Measurements from ENCODE around the gene PPARG. TPM values are rescaled to one million over a fixed set of nuclear protein-coding genes. Genes with fewer than 3 reads are reported as not detected.

The PPARG gene
- total and polyA plus RNA-seq, 2 of the 13 experiments (the other 11 are each of a cell fraction or from before 2014, with no cell fraction given) = 13.9 to 58.3 TPM

DNA sequence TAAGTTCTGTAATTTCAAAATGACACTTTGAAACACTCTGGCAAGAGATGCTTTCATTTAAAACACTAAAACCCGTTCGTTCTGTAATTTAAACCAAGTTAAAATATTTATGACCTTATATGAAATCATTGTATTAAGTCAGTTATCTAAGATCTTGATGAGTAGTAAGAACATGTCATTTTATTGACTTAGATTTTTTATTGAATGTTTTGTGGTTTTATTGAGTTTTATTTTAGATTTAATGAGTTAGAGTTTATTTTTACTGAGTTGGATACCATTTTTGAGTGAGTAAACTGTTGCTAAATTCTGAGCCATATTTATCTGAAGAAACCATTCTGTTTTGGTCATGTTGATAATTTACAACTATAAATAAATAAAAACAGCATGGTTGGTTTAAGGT lies 94.3 kb downstream of the PPARG start (continued):
- TF ChIP-seq, protein P1, sequence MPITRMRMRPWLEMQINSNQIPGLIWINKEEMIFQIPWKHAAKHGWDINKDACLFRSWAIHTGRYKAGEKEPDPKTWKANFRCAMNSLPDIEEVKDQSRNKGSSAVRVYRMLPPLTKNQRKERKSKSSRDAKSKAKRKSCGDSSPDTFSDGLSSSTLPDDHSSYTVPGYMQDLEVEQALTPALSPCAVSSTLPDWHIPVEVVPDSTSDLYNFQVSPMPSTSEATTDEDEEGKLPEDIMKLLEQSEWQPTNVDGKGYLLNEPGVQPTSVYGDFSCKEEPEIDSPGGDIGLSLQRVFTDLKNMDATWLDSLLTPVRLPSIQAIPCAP (CRISPR knock-in tag; IDR thresholded peaks at IDR 0.05; ENCODE audit: low read depth) = no peak
- TF ChIP-seq, protein P2, sequence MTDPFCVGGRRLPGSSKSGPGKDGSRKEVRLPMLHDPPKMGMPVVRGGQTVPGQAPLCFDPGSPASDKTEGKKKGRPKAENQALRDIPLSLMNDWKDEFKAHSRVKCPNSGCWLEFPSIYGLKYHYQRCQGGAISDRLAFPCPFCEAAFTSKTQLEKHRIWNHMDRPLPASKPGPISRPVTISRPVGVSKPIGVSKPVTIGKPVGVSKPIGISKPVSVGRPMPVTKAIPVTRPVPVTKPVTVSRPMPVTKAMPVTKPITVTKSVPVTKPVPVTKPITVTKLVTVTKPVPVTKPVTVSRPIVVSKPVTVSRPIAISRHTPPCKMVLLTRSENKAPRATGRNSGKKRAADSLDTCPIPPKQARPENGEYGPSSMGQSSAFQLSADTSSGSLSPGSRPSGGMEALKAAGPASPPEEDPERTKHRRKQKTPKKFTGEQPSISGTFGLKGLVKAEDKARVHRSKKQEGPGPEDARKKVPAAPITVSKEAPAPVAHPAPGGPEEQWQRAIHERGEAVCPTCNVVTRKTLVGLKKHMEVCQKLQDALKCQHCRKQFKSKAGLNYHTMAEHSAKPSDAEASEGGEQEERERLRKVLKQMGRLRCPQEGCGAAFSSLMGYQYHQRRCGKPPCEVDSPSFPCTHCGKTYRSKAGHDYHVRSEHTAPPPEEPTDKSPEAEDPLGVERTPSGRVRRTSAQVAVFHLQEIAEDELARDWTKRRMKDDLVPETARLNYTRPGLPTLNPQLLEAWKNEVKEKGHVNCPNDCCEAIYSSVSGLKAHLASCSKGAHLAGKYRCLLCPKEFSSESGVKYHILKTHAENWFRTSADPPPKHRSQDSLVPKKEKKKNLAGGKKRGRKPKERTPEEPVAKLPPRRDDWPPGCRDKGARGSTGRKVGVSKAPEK (CRISPR knock-in tag; IDR thresholded peaks at IDR 0.05; ENCODE audit: borderline replicate concordance) = no peak
- TF ChIP-seq ZNF160 (CRISPR knock-in tag; IDR thresholded peaks at IDR 0.05) (no peak), MBNL3 (CRISPR knock-in tag; conservative IDR thresholded peaks at IDR 0.05) (no peak), NFKBIZ (CRISPR knock-in tag; IDR thresholded peaks at IDR 0.05) (no peak), SMC3 (IDR thresholded peaks at IDR 0.05; ENCODE audit: low read length) (no peak), ZNF12 (CRISPR knock-in tag; IDR thresholded peaks at IDR 0.05) (no peak), RARA (CRISPR knock-in tag; IDR thresholded peaks at IDR 0.05) (no peak)
- TF ChIP-seq, protein P3, sequence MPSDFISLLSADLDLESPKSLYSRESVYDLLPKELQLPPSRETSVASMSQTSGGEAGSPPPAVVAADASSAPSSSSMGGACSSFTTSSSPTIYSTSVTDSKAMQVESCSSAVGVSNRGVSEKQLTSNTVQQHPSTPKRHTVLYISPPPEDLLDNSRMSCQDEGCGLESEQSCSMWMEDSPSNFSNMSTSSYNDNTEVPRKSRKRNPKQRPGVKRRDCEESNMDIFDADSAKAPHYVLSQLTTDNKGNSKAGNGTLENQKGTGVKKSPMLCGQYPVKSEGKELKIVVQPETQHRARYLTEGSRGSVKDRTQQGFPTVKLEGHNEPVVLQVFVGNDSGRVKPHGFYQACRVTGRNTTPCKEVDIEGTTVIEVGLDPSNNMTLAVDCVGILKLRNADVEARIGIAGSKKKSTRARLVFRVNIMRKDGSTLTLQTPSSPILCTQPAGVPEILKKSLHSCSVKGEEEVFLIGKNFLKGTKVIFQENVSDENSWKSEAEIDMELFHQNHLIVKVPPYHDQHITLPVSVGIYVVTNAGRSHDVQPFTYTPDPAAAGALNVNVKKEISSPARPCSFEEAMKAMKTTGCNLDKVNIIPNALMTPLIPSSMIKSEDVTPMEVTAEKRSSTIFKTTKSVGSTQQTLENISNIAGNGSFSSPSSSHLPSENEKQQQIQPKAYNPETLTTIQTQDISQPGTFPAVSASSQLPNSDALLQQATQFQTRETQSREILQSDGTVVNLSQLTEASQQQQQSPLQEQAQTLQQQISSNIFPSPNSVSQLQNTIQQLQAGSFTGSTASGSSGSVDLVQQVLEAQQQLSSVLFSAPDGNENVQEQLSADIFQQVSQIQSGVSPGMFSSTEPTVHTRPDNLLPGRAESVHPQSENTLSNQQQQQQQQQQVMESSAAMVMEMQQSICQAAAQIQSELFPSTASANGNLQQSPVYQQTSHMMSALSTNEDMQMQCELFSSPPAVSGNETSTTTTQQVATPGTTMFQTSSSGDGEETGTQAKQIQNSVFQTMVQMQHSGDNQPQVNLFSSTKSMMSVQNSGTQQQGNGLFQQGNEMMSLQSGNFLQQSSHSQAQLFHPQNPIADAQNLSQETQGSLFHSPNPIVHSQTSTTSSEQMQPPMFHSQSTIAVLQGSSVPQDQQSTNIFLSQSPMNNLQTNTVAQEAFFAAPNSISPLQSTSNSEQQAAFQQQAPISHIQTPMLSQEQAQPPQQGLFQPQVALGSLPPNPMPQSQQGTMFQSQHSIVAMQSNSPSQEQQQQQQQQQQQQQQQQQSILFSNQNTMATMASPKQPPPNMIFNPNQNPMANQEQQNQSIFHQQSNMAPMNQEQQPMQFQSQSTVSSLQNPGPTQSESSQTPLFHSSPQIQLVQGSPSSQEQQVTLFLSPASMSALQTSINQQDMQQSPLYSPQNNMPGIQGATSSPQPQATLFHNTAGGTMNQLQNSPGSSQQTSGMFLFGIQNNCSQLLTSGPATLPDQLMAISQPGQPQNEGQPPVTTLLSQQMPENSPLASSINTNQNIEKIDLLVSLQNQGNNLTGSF (CRISPR knock-in tag; IDR thresholded peaks at IDR 0.05) = no peak
- TF ChIP-seq, protein P4, sequence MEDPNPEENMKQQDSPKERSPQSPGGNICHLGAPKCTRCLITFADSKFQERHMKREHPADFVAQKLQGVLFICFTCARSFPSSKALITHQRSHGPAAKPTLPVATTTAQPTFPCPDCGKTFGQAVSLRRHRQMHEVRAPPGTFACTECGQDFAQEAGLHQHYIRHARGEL (CRISPR knock-in tag; IDR thresholded peaks at IDR 0.05) = no peak

All from HepG2 (cell line).